Osteoblast (primary cell): ENCODE data around the gene NRDC. TPM values are rescaled to one million over a fixed set of nuclear protein-coding genes. Genes with fewer than 3 reads are reported as not detected.

Experiments
- DNase-seq: peaks from one replicate; pipeline ENCODE4 v3.0.0; 2011; ENCODE audit warnings: low spot score, mixed read lengths; ENCODE audit not compliant: insufficient read length; ENCODE audit errors: missing footprints
- H2AFZ ChIP-seq: 2 replicates; pipeline ENCODE4 v1.6.0; 2011; ENCODE audit warnings: mild to moderate bottlenecking, low read length
- H3K27ac ChIP-seq: 2 replicates; pipeline ENCODE4 v1.5.1; 2011; ENCODE audit warnings: mild to moderate bottlenecking, low read depth, low read length, moderate library complexity
- H3K27me3 ChIP-seq: 2 replicates; pipeline ENCODE4 v1.6.0; 2012; ENCODE audit warnings: mild to moderate bottlenecking, control low read depth, inconsistent platforms, low read length, moderate library complexity; ENCODE audit not compliant: insufficient read depth
- H3K36me3 ChIP-seq: 2 replicates; pipeline ENCODE4 v1.5.1; 2011; ENCODE audit warnings: mild to moderate bottlenecking, low read length, control low read depth, moderate library complexity; ENCODE audit not compliant: insufficient read depth
- H3K4me1 ChIP-seq: 2 replicates; pipeline ENCODE4 v1.5.1; 2011; ENCODE audit warnings: mild to moderate bottlenecking, low read length, control low read depth, moderate library complexity; ENCODE audit not compliant: insufficient read depth
- H3K4me2 ChIP-seq: 2 replicates; pipeline ENCODE4 v1.6.0; 2011; ENCODE audit warnings: mild to moderate bottlenecking, low read length; ENCODE audit not compliant: insufficient read depth
- H3K4me3 ChIP-seq: fragments of 200-600 bp; sonication (generic); 3 replicates; pipeline ENCODE4 v1.5.1; 2012; ENCODE audit warnings: mild to moderate bottlenecking, low read length, inconsistent platforms; ENCODE audit not compliant: insufficient read depth
- H3K79me2 ChIP-seq: 2 replicates; pipeline ENCODE4 v1.6.0; 2012; ENCODE audit warnings: mild to moderate bottlenecking, low read length, control low read depth, inconsistent platforms; ENCODE audit not compliant: insufficient read depth
- H3K9me3 ChIP-seq: 2 replicates; pipeline ENCODE4 v1.5.1; 2011; ENCODE audit warnings: low read depth, low read length, control low read depth
- H4K20me1 ChIP-seq: 2 replicates; pipeline ENCODE4 v1.6.0; 2012; ENCODE audit warnings: mild to moderate bottlenecking, low read length, control low read depth; ENCODE audit not compliant: insufficient read depth
- CTCF ChIP-seq: IDR thresholded peaks from 2 replicates; pipeline ENCODE4 v1.5.1; 2011; ENCODE audit warnings: mild to moderate bottlenecking, low read depth, low read length, moderate library complexity; ENCODE audit errors: extremely low read depth
- total RNA-seq: library from RNA; depleted of rRNA; stranded (reverse); fragments of >200 nt; gene quantifications from 2 replicates; pipeline ENCODE4 v1.2.3, GENCODE V29; 2012

The NRDC gene
- total RNA-seq, 1 donor = 81.4 TPM

DNA sequence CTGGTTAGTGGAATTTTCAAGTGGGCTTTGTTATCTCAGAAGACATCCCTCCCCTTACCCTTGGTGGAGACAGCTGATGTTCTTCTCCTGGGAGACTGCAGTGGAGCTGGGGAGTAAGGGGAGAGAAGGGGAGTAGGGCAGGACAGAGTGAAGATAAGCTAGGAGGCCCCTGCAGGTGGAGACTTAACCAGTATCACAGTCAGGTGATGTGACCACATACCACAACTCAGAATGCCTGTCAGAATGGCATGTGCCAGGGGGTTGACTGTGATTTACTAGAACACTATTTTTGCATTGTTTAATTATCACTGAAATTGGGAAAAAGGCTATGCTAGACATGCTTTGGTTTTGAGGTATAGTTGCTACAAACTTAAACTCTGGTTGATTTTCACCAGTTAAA, 124.6 kb downstream of the NRDC start:
- no peak overlapping the region for H3K27ac ChIP-seq
- no peak overlapping the region for H3K4me2 ChIP-seq
- H3K4me1 ChIP-seq = peaks cover 13% of the 10 kb centered on the region
- no peaks in the 10 kb centered on the region for H3K27me3 ChIP-seq
- no peak overlapping the region for H3K4me3 ChIP-seq
- no peaks in the 10 kb centered on the region for H4K20me1 ChIP-seq
- peaks cover 25% of the 10 kb centered on the region for H3K36me3 ChIP-seq
- no peak for DNase-seq
- peaks cover 8% of the 10 kb centered on the region for H3K79me2 ChIP-seq
- TF ChIP-seq CTCF = no peak
- no peaks in the 10 kb centered on the region for H3K9me3 ChIP-seq
- H2AFZ ChIP-seq = no peak overlapping the region

DNA sequence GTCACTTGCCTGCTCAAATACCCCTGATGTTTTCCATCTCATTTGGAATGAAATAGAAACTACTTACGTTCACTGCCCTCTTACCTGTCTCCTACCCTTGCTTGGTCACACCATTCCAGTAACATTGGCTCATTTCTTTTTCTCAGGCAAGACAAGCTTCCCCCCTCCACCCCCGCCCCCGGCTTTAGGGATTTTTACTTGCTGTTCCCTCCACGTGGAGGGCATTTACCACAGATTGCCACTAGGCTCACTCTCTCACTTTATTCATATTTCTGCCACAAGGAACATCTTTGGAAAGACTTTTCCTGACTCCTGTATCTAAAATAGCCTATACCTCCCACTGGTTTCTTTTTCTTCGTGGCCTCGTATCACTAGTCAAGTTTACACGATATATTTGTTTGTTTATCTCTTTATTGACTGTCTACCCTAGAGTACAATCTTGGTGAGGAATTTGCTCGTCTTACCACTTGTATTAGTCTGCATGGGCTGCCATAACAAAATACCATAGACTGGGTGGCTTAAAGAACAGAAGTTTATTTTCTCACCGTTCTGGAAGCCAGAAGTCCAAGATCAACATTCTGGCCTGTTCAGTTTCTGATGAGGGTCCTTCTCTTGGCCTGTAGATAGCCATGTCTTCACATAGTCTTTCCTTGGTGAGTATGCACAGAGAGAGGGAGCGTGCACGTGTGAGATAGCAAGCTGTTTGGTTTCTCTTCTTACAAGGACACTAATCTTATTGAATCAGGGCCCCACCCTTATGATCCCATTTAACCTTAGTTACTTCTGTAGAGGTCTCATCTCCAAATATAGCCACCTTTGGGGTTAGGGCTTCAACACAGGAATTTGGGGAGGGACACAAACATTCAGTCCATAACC, 126.2 kb downstream of the NRDC start:
- Histone ChIP-seq H3K27me3 (no peaks in the 10 kb centered on the region), H3K4me2 (no peak overlapping the region), H3K9me3 (no peaks in the 10 kb centered on the region), H3K27ac (no peak overlapping the region), H3K36me3 (peaks cover 25% of the 10 kb centered on the region), H3K79me2 (peaks cover 8% of the 10 kb centered on the region), H2AFZ (no peak overlapping the region), H3K4me3 (no peak overlapping the region), H4K20me1 (no peaks in the 10 kb centered on the region), H3K4me1 (peaks cover 13% of the 10 kb centered on the region)
- no peak for DNase-seq
- TF ChIP-seq CTCF = no peak

- Histone ChIP-seq H3K4me1 (peaks cover 13% of the 10 kb centered on the region), H3K36me3 (peaks cover 24% of the 10 kb centered on the region), H4K20me1 (no peaks in the 10 kb centered on the region), H3K4me3 (no peak overlapping the region), H3K9me3 (no peaks in the 10 kb centered on the region), H3K27ac (peak overlapping the region; percentile 32), H3K27me3 (no peaks in the 10 kb centered on the region), H3K4me2 (no peak overlapping the region), H2AFZ (no peak overlapping the region), H3K79me2 (peaks cover 8% of the 10 kb centered on the region)
- TF ChIP-seq CTCF = no peak
- no peak for DNase-seq
Observed at GRCh38 chr1:51750729-51751128, 127.8 kb downstream of the NRDC start.

- Histone ChIP-seq H3K4me1 (peaks cover 13% of the 10 kb centered on the region), H3K27me3 (no peaks in the 10 kb centered on the region), H4K20me1 (no peaks in the 10 kb centered on the region), H3K36me3 (peaks cover 19% of the 10 kb centered on the region), H2AFZ (no peak overlapping the region), H3K4me3 (no peak overlapping the region), H3K27ac (peak overlapping the region; percentile 32), H3K4me2 (no peak overlapping the region), H3K9me3 (no peaks in the 10 kb centered on the region), H3K79me2 (peaks cover 8% of the 10 kb centered on the region)
- DNase-seq = no peak
- no peak for TF ChIP-seq CTCF
Observed at GRCh38 chr1:51750218-51750617, 128.3 kb downstream of the NRDC start.
